NT2/D1 (cell line): Measurements from ENCODE around the gene SPINT2.

Source experiments
- DNase-seq: peaks from one replicate; pipeline ENCODE4 v3.0.0-alpha.2; 2011; ENCODE audit warnings: low read depth, low spot score
- H3K27me3 ChIP-seq: 2 replicates; pipeline ENCODE4 v1.6.0; 2011; ENCODE audit warnings: mild to moderate bottlenecking; ENCODE audit not compliant: insufficient read length, insufficient read depth
- H3K36me3 ChIP-seq: 2 replicates; pipeline ENCODE4 v1.6.1; 2011; ENCODE audit warnings: mild to moderate bottlenecking, low read length, mixed read lengths; ENCODE audit not compliant: insufficient read depth, insufficient read length
- H3K4me1 ChIP-seq: 2 replicates; pipeline ENCODE4 v1.5.1; 2011; ENCODE audit not compliant: insufficient read depth, insufficient read length
- H3K4me3 ChIP-seq: 2 replicates; pipeline ENCODE4 v1.5.1; 2011; ENCODE audit warnings: low read depth; ENCODE audit not compliant: insufficient read length
- H3K9ac ChIP-seq: 2 replicates; pipeline ENCODE4 v1.6.0; 2011; ENCODE audit warnings: low read depth; ENCODE audit not compliant: insufficient read length
- H3K9me3 ChIP-seq: 2 replicates; pipeline ENCODE4 v1.5.1; 2011; ENCODE audit warnings: mild to moderate bottlenecking, low read length; ENCODE audit not compliant: insufficient read depth
- SUZ12 ChIP-seq: IDR thresholded peaks from 2 replicates; pipeline ENCODE4 v1.6.1; 2011; ENCODE audit not compliant: insufficient read length, insufficient read depth; ENCODE audit errors: extremely low read depth
- YY1 ChIP-seq: IDR thresholded peaks from 2 replicates; pipeline ENCODE4 v1.6.1; 2011; ENCODE audit not compliant: insufficient read length, insufficient read depth
- ZNF274 ChIP-seq: IDR thresholded peaks from 2 replicates; pipeline ENCODE4 v1.6.1; 2011; ENCODE audit warnings: mild to moderate bottlenecking, low read depth, low read length

The SPINT2 gene

GRCh38 chr19:38281811-38282566, 17.6 kb downstream of the SPINT2 start:
- no peak overlapping the region for H3K4me3 ChIP-seq
- no peaks in the 10 kb centered on the region for H3K27me3 ChIP-seq
- H3K9me3 ChIP-seq: no peaks in the 10 kb centered on the region
- DNase-seq: no peak
- no peak overlapping the region for H3K9ac ChIP-seq
- H3K36me3 ChIP-seq: peaks cover 46% of the 10 kb centered on the region
- peaks cover 4% of the 10 kb centered on the region for H3K4me1 ChIP-seq
- no peak for TF ChIP-seq ZNF274
- no peak for TF ChIP-seq YY1
- no peak for TF ChIP-seq SUZ12

- Histone ChIP-seq H3K9me3 (no peaks in the 10 kb centered on the region), H3K9ac (no peak overlapping the region), H3K4me1 (peaks cover 2% of the 10 kb centered on the region), H3K27me3 (no peaks in the 10 kb centered on the region), H3K36me3 (peaks cover 54% of the 10 kb centered on the region), H3K4me3 (no peak overlapping the region)
- no peak for DNase-seq
- TF ChIP-seq ZNF274: no peak
- TF ChIP-seq SUZ12: no peak
- TF ChIP-seq YY1: no peak
Measured at GRCh38 chr19:38283271-38283670, 18.9 kb downstream of the SPINT2 start.

- H3K9ac ChIP-seq: no peak overlapping the region
- DNase-seq: no peak
Measured at GRCh38 chr19:38284422-38284821, 20.0 kb downstream of the SPINT2 start.

GRCh38 chr19:38285567-38285966, 21.2 kb downstream of the SPINT2 start:
- H3K9me3 ChIP-seq: no peaks in the 10 kb centered on the region
- H3K4me1 ChIP-seq: no peaks in the 10 kb centered on the region
- DNase-seq: no peak
- no peak for TF ChIP-seq ZNF274
- TF ChIP-seq YY1: no peak
- TF ChIP-seq SUZ12: no peak
- no peak overlapping the region for H3K9ac ChIP-seq
- no peaks in the 10 kb centered on the region for H3K27me3 ChIP-seq
- peaks cover 69% of the 10 kb centered on the region for H3K36me3 ChIP-seq
- H3K4me3 ChIP-seq: no peak overlapping the region

More at GRCh38 chr19:38284422-38284821, 20.0 kb downstream of the SPINT2 start:
- Histone ChIP-seq H3K4me3 (no peak overlapping the region), H3K9me3 (no peaks in the 10 kb centered on the region), H3K27me3 (no peaks in the 10 kb centered on the region), H3K4me1 (no peaks in the 10 kb centered on the region), H3K36me3 (peaks cover 65% of the 10 kb centered on the region)
- TF ChIP-seq ZNF274: no peak
- TF ChIP-seq YY1: no peak
- no peak for TF ChIP-seq SUZ12

- no peak for DNase-seq
- Histone ChIP-seq H3K36me3 (peaks cover 74% of the 10 kb centered on the region), H3K4me1 (no peaks in the 10 kb centered on the region), H3K27me3 (no peaks in the 10 kb centered on the region), H3K4me3 (no peak overlapping the region), H3K9me3 (no peaks in the 10 kb centered on the region), H3K9ac (no peak overlapping the region)
- TF ChIP-seq ZNF274 (no peak), YY1 (no peak), SUZ12 (no peak)
Measured at GRCh38 chr19:38287604-38288003, 23.2 kb downstream of the SPINT2 start.

- Histone ChIP-seq H3K9me3 (no peaks in the 10 kb centered on the region), H3K4me1 (peaks cover 2% of the 10 kb centered on the region), H3K27me3 (no peaks in the 10 kb centered on the region), H3K4me3 (no peak overlapping the region), H3K36me3 (peaks cover 78% of the 10 kb centered on the region), H3K9ac (no peak overlapping the region)
- DNase-seq: no peak
- no peak for TF ChIP-seq YY1
- TF ChIP-seq SUZ12: no peak
- no peak for TF ChIP-seq ZNF274
Measured at GRCh38 chr19:38288123-38288855, 23.9 kb downstream of the SPINT2 start.

- TF ChIP-seq SUZ12: no peak
- TF ChIP-seq ZNF274: no peak
- TF ChIP-seq YY1: no peak
- no peaks in the 10 kb centered on the region for H3K27me3 ChIP-seq
- H3K4me3 ChIP-seq: no peak overlapping the region
- peaks cover 4% of the 10 kb centered on the region for H3K4me1 ChIP-seq
- no peak overlapping the region for H3K9ac ChIP-seq
- H3K9me3 ChIP-seq: no peaks in the 10 kb centered on the region
- DNase-seq: no peak
- peaks cover 70% of the 10 kb centered on the region for H3K36me3 ChIP-seq
Measured at GRCh38 chr19:38289955-38290354, 25.6 kb downstream of the SPINT2 start.
